Central memory CD4-positive, alpha-beta T cell (primary cell): ENCODE results near the gene CUBN.

Source experiments
- DNase-seq: peaks from one replicate; pipeline ENCODE4 v3.0.0; 2022

Gene CUBN

GRCh38 chr10:17006631-17007417 is 122.8 kb downstream of the CUBN start:
- DNase-seq, result no peak

- DNase-seq, result no peak
These were observed 123.7 kb downstream of the CUBN start for GRCh38 chr10:17005621-17006566.

GRCh38 chr10:17004801-17005380 is 124.7 kb downstream of the CUBN start:
- no peak for DNase-seq

GRCh38 chr10:17003651-17004286 is 125.8 kb downstream of the CUBN start:
- no peak for DNase-seq

GRCh38 chr10:17003151-17003550 is 126.5 kb downstream of the CUBN start:
- DNase-seq, result peak; percentile 82

- DNase-seq, result peak; percentile 75
These were observed 127.5 kb downstream of the CUBN start for GRCh38 chr10:17001961-17002749.

- DNase-seq, result no peak
These were observed 128.3 kb downstream of the CUBN start for GRCh38 chr10:17001297-17001744.

- DNase-seq, result no peak
These were observed 129.8 kb downstream of the CUBN start for GRCh38 chr10:16999665-17000451.

GRCh38 chr10:16996530-16996964 is 133.1 kb downstream of the CUBN start:
- no peak for DNase-seq

- peak; percentile 13 for DNase-seq
These were observed 133.6 kb downstream of the CUBN start for GRCh38 chr10:16995867-16996529.

GRCh38 chr10:16993186-16993585 is 136.4 kb downstream of the CUBN start:
- no peak for DNase-seq

- no peak for DNase-seq
These were observed 136.9 kb downstream of the CUBN start for GRCh38 chr10:16992611-16993119.

- DNase-seq, result no peak
These were observed 138.6 kb downstream of the CUBN start for GRCh38 chr10:16991011-16991410.

GRCh38 chr10:16989826-16990293 is 139.8 kb downstream of the CUBN start:
- no peak for DNase-seq

- DNase-seq, result no peak
These were observed 140.7 kb downstream of the CUBN start for GRCh38 chr10:16988900-16989299.

- DNase-seq, result no peak
These were observed 141.5 kb downstream of the CUBN start for GRCh38 chr10:16987976-16988610.

GRCh38 chr10:16987206-16987621 is 142.4 kb downstream of the CUBN start:
- no peak for DNase-seq

- DNase-seq, result no peak
These were observed 143.0 kb downstream of the CUBN start for GRCh38 chr10:16986406-16987205.

GRCh38 chr10:16986082-16986405 is 143.6 kb downstream of the CUBN start:
- no peak for DNase-seq
